GM12878 (cell line): Measurements from ENCODE around the gene FILIP1L. TPM values are rescaled to one million over a fixed set of nuclear protein-coding genes. Genes with fewer than 3 reads are reported as not detected.

ENCODE experiments used
- ATAC-seq: fragments of 200-7000 bp; cut with Tn5 transposase; 3 replicates; pipeline ENCODE4 v1.9.1; 2020; ENCODE audit warnings: mild to moderate bottlenecking, moderate library complexity
- BruUV-seq: library from RNA; stranded (reverse); fragments of 400-500 nt; replicated peaks from 2 replicates; lab custom pipeline; 2021; lab: Mats Ljungman, UMichigan
- CTCF ChIA-PET: fragments of 300-600 bp; sonication (Branson Sonifier 250); formaldehyde crosslinking; extraction: SDS; loops from one replicate; lab custom pipeline; 2021; ENCODE audit warnings: inconsistent platforms; lab: Yijun Ruan, JAX
- POLR2A ChIA-PET: fragments of 350-600 bp; formaldehyde crosslinking; extraction: SDS; loops from one replicate; lab custom pipeline; 2021; ENCODE audit warnings: inconsistent platforms; lab: Charles Lee
- RAD21 ChIA-PET: fragments of 300-600 bp; sonication (Branson Sonifier 250); formaldehyde crosslinking; loops from one replicate; lab custom pipeline; 2023; ENCODE audit warnings: antibody characterized with exemption; ENCODE audit not compliant: unreplicated experiment; lab: Charles Lee
- SMC1A ChIA-PET: fragments of 300-600 bp; sonication (Branson Sonifier 250); formaldehyde crosslinking; loops from one replicate; lab custom pipeline; 2023; ENCODE audit not compliant: unreplicated experiment, uncharacterized antibody; lab: Charles Lee
- DNase-seq: peaks from one replicate; pipeline ENCODE4 v3.0.0-alpha.2; 2011; ENCODE audit warnings: low read depth, low spot score
- FAIRE-seq: peaks from 3 replicates; lab custom pipeline; 2011; peaks lifted over from hg19 to GRCh38; lab: Jason Lieb, UNC
- H2AFZ ChIP-seq: 2 replicates; pipeline ENCODE4 v1.6.0; 2011; ENCODE audit warnings: low read depth, low read length, control low read depth; ENCODE audit not compliant: control insufficient read depth
- H3K27ac ChIP-seq: 2 replicates; pipeline ENCODE4 v1.5.1; 2011; ENCODE audit warnings: control low read depth; ENCODE audit not compliant: control insufficient read depth, insufficient read depth
- H3K27me3 ChIP-seq, 2 experiments: replicated peaks in 1 of 2; 2 replicates each; pipeline versions ENCODE4 v1.6.0 to v1.6.1; 2011; ENCODE audit warnings: low read length in 1 of 2; ENCODE audit not compliant: control insufficient read depth in 2 of 2, insufficient read depth in 2 of 2
- H3K36me3 ChIP-seq, 2 experiments: 2 replicates each; pipeline ENCODE4 v1.5.1; 2011; ENCODE audit warnings: low read length in 1 of 2; ENCODE audit not compliant: control insufficient read depth in 2 of 2, insufficient read depth in 2 of 2
- H3K4me1 ChIP-seq: 2 replicates; pipeline ENCODE4 v1.6.1; 2011; ENCODE audit warnings: mild to moderate bottlenecking, low read length, moderate library complexity, mixed read lengths; ENCODE audit not compliant: control insufficient read depth, insufficient read depth
- H3K4me2 ChIP-seq: 2 replicates; pipeline ENCODE4 v1.6.0; 2011; ENCODE audit warnings: control low read depth; ENCODE audit not compliant: control insufficient read depth, insufficient read depth
- H3K4me3 ChIP-seq: fragments of 200-600 bp; sonication (generic); 2 replicates; pipeline ENCODE4 v1.5.1; 2016
- H3K79me2 ChIP-seq: 2 replicates; pipeline ENCODE4 v1.6.0; 2011; ENCODE audit warnings: low read length; ENCODE audit not compliant: control insufficient read depth, insufficient read depth
- H3K9ac ChIP-seq: 2 replicates; pipeline ENCODE4 v1.8.0; 2011; ENCODE audit warnings: low read length, control low read depth, mixed read lengths; ENCODE audit not compliant: control insufficient read depth, insufficient read depth
- H3K9me3 ChIP-seq: replicated peaks from 3 replicates; pipeline ENCODE4 v1.5.1; 2011; ENCODE audit warnings: mild to moderate bottlenecking, low read length; ENCODE audit not compliant: control insufficient read depth, insufficient read depth
- H4K20me1 ChIP-seq: 2 replicates; pipeline ENCODE4 v1.6.0; 2011; ENCODE audit not compliant: control insufficient read depth, insufficient read depth
- BACH1 ChIP-seq: fragments of 450-650 bp; IDR thresholded peaks from 2 replicates; pipeline ENCODE4 v1.6.1; 2017; ENCODE audit warnings: mild to moderate bottlenecking, borderline replicate concordance
- IKZF1 ChIP-seq: fragments of 450-650 bp; conservative IDR thresholded peaks from 2 replicates; pipeline ENCODE4 v1.6.1; 2017; ENCODE audit warnings: antibody characterized with exemption, mild to moderate bottlenecking
- NKRF ChIP-seq: fragments of 450-650 bp; conservative IDR thresholded peaks from 2 replicates; pipeline ENCODE4 v1.6.1; 2017; ENCODE audit warnings: mild to moderate bottlenecking, moderate library complexity
- PAX5 ChIP-seq: IDR thresholded peaks from 2 replicates; pipeline ENCODE4 v1.6.1; 2011; ENCODE audit warnings: low read depth, low read length, borderline replicate concordance
- WGBS: methylation state at CpG from one replicate; pipeline ENCODE4 v1.1.6; 2016; ENCODE audit warnings: low lambda C conversion rate; ENCODE audit not compliant: insufficient replicate concordance, insufficient coverage; ENCODE audit errors: missing lambda C conversion rate; 5-methylcytosine and 5-hydroxymethylcytosine counted together
- in situ Hi-C: fragments of 300-500 bp; cut with MboI; formaldehyde crosslinking; loops from 9 replicates; pipeline ENCODE4 v1.14.3; 2018; ENCODE audit warnings: mixed read lengths
- intact Hi-C: fragments of 100-400 bp; cut with micrococcal nuclease; formaldehyde crosslinking; loops from one replicate; pipeline ENCODE4 v1.14.2; 2022; ENCODE audit not compliant: unreplicated experiment
- polyA plus RNA-seq, 11 experiments: library from polyadenylated mRNA; depleted of rRNA in 4 of 11; unstranded in 6 of 11; stranded (reverse) in 5 of 11; fragments of >200 nt; fragmentation: Nextera tagmentation in 4 of 11; fragmentation: Illumina TruSeq in 1 of 11; extraction: Ambion mirVana in 4 of 11; extraction: Trizol in 1 of 11; gene quantifications; 1 replicate in 1 of 11; 2 replicates in 10 of 11; pipeline versions ENCODE4 v1.2.1 to v1.2.3, GENCODE V29; 2011 to 2016; ENCODE audit warnings: inconsistent platforms in 2 of 11, missing spikeins in 2 of 11, low read depth in 1 of 11
- total RNA-seq, 4 experiments: library from RNA; depleted of rRNA in 3 of 4; stranded (reverse); fragments of >200 nt in 3 of 4; fragmentation: Illumina TruSeq in 1 of 4; extraction: Trizol in 1 of 4; gene quantifications; 2 replicates each; pipeline versions ENCODE4 v1.2.1 to v1.2.3, GENCODE V29; 2013 to 2021

The FILIP1L gene
- total and polyA plus RNA-seq, 10 of the 15 experiments (the other 5 are each of a cell fraction or from before 2014, with no cell fraction given), result 0.24 to 6.1 (median 3.5) TPM

GRCh38 chr3:99966662-99967416 lies 147.5 kb downstream of the FILIP1L start:
- ATAC-seq (no peak), DNase-seq (no peak)
- Histone ChIP-seq H3K9me3 (no peaks in the 10 kb centered on the region), H4K20me1 (no peaks in the 10 kb centered on the region), H3K4me1 (peaks cover 17% of the 10 kb centered on the region), H3K4me3 (no peak overlapping the region), H3K27me3 (no peaks in the 10 kb centered on the region), H3K36me3 (no peaks in the 10 kb centered on the region), H2AFZ (no peak overlapping the region), H3K4me2 (no peak overlapping the region), H3K79me2 (no peaks in the 10 kb centered on the region), H3K9ac (no peak overlapping the region)
- 97% methylated on average over 7 of the region's 7 CpGs for WGBS
- SMC1A ChIA-PET, result interaction anchor here (1.1 kb wide), 1 partner anchor 11 kb away, joined by 3 read pairs; no protein-coding TSS in a partner anchor
- in situ Hi-C loops, result no loop called here
- intact Hi-C loops, result no loop called here
- BruUV-seq, result no TSS peak
- RAD21 ChIA-PET, result interaction anchor here (0.9 kb wide), 1 partner anchor 81 kb away, joined by 3 read pairs; no protein-coding TSS in a partner anchor
- POLR2A ChIA-PET, result no interaction called here
- CTCF ChIA-PET, result no interaction called here
- TF ChIP-seq NKRF (no peak), IKZF1 (no peak), BACH1 (no peak), PAX5 (no peak)
- TF ChIP-seq, all 136 proteins: peak for 0
- H3K27ac ChIP-seq, result no peak overlapping the region
- no peak for FAIRE-seq
